B cell (primary cell): ENCODE results near the gene ZNF438. TPM values are rescaled to one million over a fixed set of nuclear protein-coding genes. Genes with fewer than 3 reads are reported as not detected.

Experiments
- ATAC-seq: fragments of 200-7000 bp; cut with Tn5 transposase; one replicate; pipeline ENCODE4 v1.10.0; 2021; ENCODE audit warnings: low read depth, mild to moderate bottlenecking, moderate number of reproducible peaks, moderate library complexity
- CTCF ChIA-PET: fragments of 350-600 bp; sonication (Branson Sonifier 250); formaldehyde crosslinking; loops from one replicate; lab custom pipeline; 2021; ENCODE audit warnings: antibody characterized with exemption, inconsistent platforms; lab: Charles Lee
- POLR2A ChIA-PET: fragments of 350-600 bp; sonication (Branson Sonifier 250); formaldehyde crosslinking; loops from one replicate; lab custom pipeline; 2021; ENCODE audit warnings: antibody characterized with exemption; lab: Charles Lee
- DNase-seq: peaks from one replicate; pipeline ENCODE4 v3.0.0; 2013
- H2AFZ ChIP-seq: 2 replicates; pipeline ENCODE4 v1.6.1; 2012; ENCODE audit warnings: mild to moderate bottlenecking, low read depth, low read length; ENCODE audit not compliant: insufficient read depth, poor library complexity, severe bottlenecking
- H3K27ac ChIP-seq, 2 donors: 1 replicate in 1 of 2; 2 replicates in 1 of 2; pipeline ENCODE4 v1.5.1; 2012 to 2013; ENCODE audit warnings: low read length in 2 of 2, mild to moderate bottlenecking in 2 of 2, moderate library complexity in 1 of 2
- H3K27me3 ChIP-seq, 4 experiments: fragments of 200-600 bp in 1 of 4; sonication (generic) in 1 of 4; replicated peaks in 1 of 4; 1 replicate in 2 of 4; 2 replicates in 2 of 4; pipeline versions ENCODE4 v1.6.1 to v1.7.0; 2013 to 2016; ENCODE audit warnings: low read length in 3 of 4, mild to moderate bottlenecking in 2 of 4, mixed read lengths in 1 of 4, moderate library complexity in 1 of 4; ENCODE audit not compliant: insufficient read depth in 4 of 4, control insufficient read depth in 3 of 4; ENCODE audit errors: control extremely low read depth in 1 of 4
- H3K36me3 ChIP-seq, 2 experiments: replicated peaks in 1 of 2; 1 replicate in 1 of 2; 2 replicates in 1 of 2; pipeline versions ENCODE4 v1.6.1 to v1.7.1; 2013; ENCODE audit warnings: low read length in 1 of 2; ENCODE audit not compliant: insufficient read depth in 2 of 2, control insufficient read depth in 1 of 2; ENCODE audit errors: control extremely low read depth in 1 of 2, extremely low read depth in 1 of 2
- H3K4me1 ChIP-seq, 2 donors: fragments of 200-600 bp in 1 of 2; sonication (generic) in 1 of 2; 1 replicate in 1 of 2; 2 replicates in 1 of 2; pipeline versions ENCODE4 v1.5.1 to v1.6.1; 2013 to 2017; ENCODE audit warnings: low read length in 2 of 2; ENCODE audit not compliant: control insufficient read depth in 2 of 2, insufficient read depth in 2 of 2
- H3K4me2 ChIP-seq: replicated peaks from 2 replicates; pipeline ENCODE3; 2012; ENCODE audit warnings: mild to moderate bottlenecking, low read depth, low read length; ENCODE audit not compliant: poor library complexity, severe bottlenecking
- H3K4me3 ChIP-seq, 5 experiments: fragments of 200-600 bp in 1 of 5; sonication (generic) in 1 of 5; 1 replicate in 3 of 5; 2 replicates in 2 of 5; pipeline versions ENCODE4 v1.5.1 to v1.7.0; 2011 to 2016; ENCODE audit warnings: low read length in 4 of 5, mild to moderate bottlenecking in 4 of 5, low read depth in 2 of 5, control low read depth in 1 of 5, moderate library complexity in 1 of 5; ENCODE audit not compliant: insufficient read depth in 1 of 5; ENCODE audit errors: control extremely low read depth in 1 of 5, extremely low read depth in 1 of 5
- H3K79me2 ChIP-seq: fragments of 200-600 bp; sonication (generic); one replicate; pipeline ENCODE4 v1.6.0; 2016; ENCODE audit warnings: low read length; ENCODE audit not compliant: control insufficient read depth, insufficient read depth
- H3K9ac ChIP-seq: fragments of 200-600 bp; sonication (generic); 2 replicates; pipeline ENCODE4 v1.6.1; 2017; ENCODE audit warnings: mild to moderate bottlenecking, low read length, moderate library complexity
- H3K9me3 ChIP-seq, 3 donors: one replicate each; pipeline versions ENCODE4 v1.6.1 to v1.7.1; 2013; ENCODE audit warnings: low read length in 2 of 3; ENCODE audit not compliant: control insufficient read depth in 2 of 3, insufficient read depth in 1 of 3; ENCODE audit errors: control extremely low read depth in 1 of 3
- H4K20me1 ChIP-seq: 2 replicates; pipeline ENCODE4 v1.6.0; 2012; ENCODE audit warnings: mild to moderate bottlenecking, low read length; ENCODE audit not compliant: insufficient read depth, control insufficient read depth, poor library complexity, severe bottlenecking
- H3K27ac Mint-ChIP-seq: one replicate; pipeline ENCODE4 v1.8.0; 2021; ENCODE audit warnings: mixed read lengths
- H3K27me3 Mint-ChIP-seq: one replicate; pipeline ENCODE4 v1.8.0; 2021; ENCODE audit warnings: mixed read lengths
- H3K4me1 Mint-ChIP-seq: one replicate; pipeline ENCODE4 v1.8.0; 2021; ENCODE audit warnings: mixed read lengths
- H3K4me3 Mint-ChIP-seq: one replicate; pipeline ENCODE4 v1.8.0; 2021; ENCODE audit warnings: mixed read lengths
- H3K9me3 Mint-ChIP-seq: one replicate; pipeline ENCODE4 v1.8.0; 2022; ENCODE audit warnings: mixed read lengths; ENCODE audit not compliant: insufficient read depth
- EZH2 ChIP-seq: IDR thresholded peaks from 2 replicates; pipeline ENCODE4 v1.6.1; 2012; ENCODE audit warnings: borderline replicate concordance, low read depth, mild to moderate bottlenecking, moderate library complexity, low read length; ENCODE audit not compliant: insufficient read depth, poor library complexity, severe bottlenecking
- WGBS: methylation state at CpG from one replicate; pipeline ENCODE4 v1.1.5; 2013; ENCODE audit warnings: missing lambda C conversion rate; ENCODE audit not compliant: insufficient coverage; 5-methylcytosine and 5-hydroxymethylcytosine counted together
- intact Hi-C: fragments of 100-400 bp; cut with micrococcal nuclease; formaldehyde crosslinking; loops from one replicate; pipeline ENCODE4 v1.10.0; 2022
- polyA plus RNA-seq: library from polyadenylated mRNA; depleted of rRNA; stranded (reverse); fragments of >200 nt; gene quantifications from 2 replicates; pipeline ENCODE4 v1.2.3, GENCODE V29; 2012
- total RNA-seq, 2 donors: library from RNA; stranded (reverse); fragments of 120-200 nt in 1 of 2; gene quantifications; 1 replicate in 1 of 2; 2 replicates in 1 of 2; pipeline versions ENCODE4 v1.2.3 to v1.2.4, GENCODE V29; 2013 to 2022
- TF ChIP-seq, protein P1 (sequence below): fragments of 200-600 bp; IDR thresholded peaks from one replicate; pipeline ENCODE4 v1.8.0; 2022; ENCODE audit warnings: antibody characterized with exemption, mild to moderate bottlenecking

ZNF438 gene
- total and polyA plus RNA-seq, 2 donors (not counting 1 experiment from before 2014, with no cell fraction given): 2.0 to 3.7 TPM

DNA sequence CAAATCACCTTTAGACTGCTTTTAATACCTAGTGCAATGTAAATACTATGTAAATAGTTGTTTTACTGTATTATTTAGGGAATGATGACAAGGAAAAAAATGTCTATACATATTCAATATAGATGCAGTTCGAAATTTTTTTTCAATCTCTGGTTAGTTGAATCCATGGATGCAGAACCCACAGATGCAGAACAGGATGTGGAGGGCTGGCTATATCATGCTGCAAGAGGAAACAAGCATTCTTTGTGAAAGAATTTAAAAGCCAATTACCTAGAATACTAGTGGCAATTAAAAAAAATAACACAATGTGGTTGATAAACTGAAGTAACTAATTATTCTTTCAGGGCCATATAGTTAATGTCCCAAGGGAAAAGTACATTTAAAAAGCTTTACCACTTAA lies 170.4 kb downstream of the ZNF438 start:
- H3K27me3 Mint-ChIP-seq: no peaks in the 10 kb centered on the region
- Histone ChIP-seq H3K36me3 (no peaks in the 10 kb centered on the region), H3K4me3 (no peak overlapping the region), H3K79me2 (no peaks in the 10 kb centered on the region), H3K27me3 (no peaks in the 10 kb centered on the region), H2AFZ (no peak overlapping the region), H4K20me1 (no peaks in the 10 kb centered on the region), H3K4me1 (no peaks in the 10 kb centered on the region), H3K4me2 (no peak overlapping the region), H3K9ac (no peak overlapping the region), H3K9me3 (no peaks in the 10 kb centered on the region), H3K27ac (no peak overlapping the region)
- intact Hi-C loops: no loop called here
- no peak for DNase-seq
- H3K4me3 Mint-ChIP-seq: no peak overlapping the region
- H3K9me3 Mint-ChIP-seq: no peaks in the 10 kb centered on the region
- ChIA-PET CTCF (no interaction called here), POLR2A (no interaction called here)
- ATAC-seq: no peak
- no CpG with 5 or more reads among the region's 1 CpG for WGBS
- H3K27ac Mint-ChIP-seq: no peak overlapping the region
- H3K4me1 Mint-ChIP-seq: no peaks in the 10 kb centered on the region
- TF ChIP-seq EZH2: no peak
- TF ChIP-seq, protein P1, sequence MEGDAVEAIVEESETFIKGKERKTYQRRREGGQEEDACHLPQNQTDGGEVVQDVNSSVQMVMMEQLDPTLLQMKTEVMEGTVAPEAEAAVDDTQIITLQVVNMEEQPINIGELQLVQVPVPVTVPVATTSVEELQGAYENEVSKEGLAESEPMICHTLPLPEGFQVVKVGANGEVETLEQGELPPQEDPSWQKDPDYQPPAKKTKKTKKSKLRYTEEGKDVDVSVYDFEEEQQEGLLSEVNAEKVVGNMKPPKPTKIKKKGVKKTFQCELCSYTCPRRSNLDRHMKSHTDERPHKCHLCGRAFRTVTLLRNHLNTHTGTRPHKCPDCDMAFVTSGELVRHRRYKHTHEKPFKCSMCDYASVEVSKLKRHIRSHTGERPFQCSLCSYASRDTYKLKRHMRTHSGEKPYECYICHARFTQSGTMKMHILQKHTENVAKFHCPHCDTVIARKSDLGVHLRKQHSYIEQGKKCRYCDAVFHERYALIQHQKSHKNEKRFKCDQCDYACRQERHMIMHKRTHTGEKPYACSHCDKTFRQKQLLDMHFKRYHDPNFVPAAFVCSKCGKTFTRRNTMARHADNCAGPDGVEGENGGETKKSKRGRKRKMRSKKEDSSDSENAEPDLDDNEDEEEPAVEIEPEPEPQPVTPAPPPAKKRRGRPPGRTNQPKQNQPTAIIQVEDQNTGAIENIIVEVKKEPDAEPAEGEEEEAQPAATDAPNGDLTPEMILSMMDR: no peak

DNA sequence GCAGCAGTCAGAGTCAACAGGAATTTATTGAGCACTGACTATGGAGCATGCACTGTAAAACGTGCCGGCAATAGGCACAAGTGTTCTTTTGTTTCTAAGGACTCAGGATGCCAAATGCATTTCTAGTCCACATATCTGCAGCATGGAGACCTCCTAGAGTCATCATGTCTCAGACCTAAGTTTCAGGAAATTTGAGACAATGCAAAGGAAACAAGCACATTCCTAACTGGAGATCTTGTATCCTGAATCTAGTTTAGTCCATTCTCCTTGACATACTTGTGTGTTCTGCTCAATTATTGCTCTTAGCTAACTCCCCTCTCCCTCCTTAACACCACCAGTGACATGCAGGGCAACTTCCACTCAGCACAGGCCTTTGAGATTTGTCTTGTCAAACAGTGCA lies 173.2 kb downstream of the ZNF438 start:
- 89% methylated on average over 2 of the region's 2 CpGs for WGBS
- Histone ChIP-seq H3K27ac (no peak overlapping the region), H3K4me3 (no peak overlapping the region), H3K9me3 (no peaks in the 10 kb centered on the region), H3K79me2 (no peaks in the 10 kb centered on the region), H3K4me1 (no peaks in the 10 kb centered on the region), H3K36me3 (no peaks in the 10 kb centered on the region), H3K9ac (no peak overlapping the region), H2AFZ (no peak overlapping the region), H3K4me2 (no peak overlapping the region), H3K27me3 (no peaks in the 10 kb centered on the region), H4K20me1 (no peaks in the 10 kb centered on the region)
- CTCF ChIA-PET: no interaction called here
- H3K27me3 Mint-ChIP-seq: no peaks in the 10 kb centered on the region
- TF ChIP-seq EZH2: no peak
- TF ChIP-seq, protein P1: no peak
- ATAC-seq (no peak), DNase-seq (no peak)
- no peaks in the 10 kb centered on the region for H3K9me3 Mint-ChIP-seq
- POLR2A ChIA-PET: no interaction called here
- H3K27ac Mint-ChIP-seq: no peak overlapping the region
- intact Hi-C loops: no loop called here
- no peak overlapping the region for H3K4me3 Mint-ChIP-seq
- H3K4me1 Mint-ChIP-seq: no peaks in the 10 kb centered on the region
